LoVo (cell line): Measurements from ENCODE around the gene ITGB7.
A peak's percentile ranks its signal among the peaks of the same experiment; 100 is the strongest.

Experiments used
- DNase-seq: peaks from one replicate; pipeline ENCODE4 v3.0.0-alpha.2; 2016; ENCODE audit warnings: low spot score

Gene ITGB7

GRCh38 chr12:53207042-53207441 lies at the start of gene ITGB7:
TSS of gene ITGB7 (minus strand) at chr12:53207251. CDS start at chr12:53200443, 6,808 bp downstream.
- DNase-seq = peak; percentile 33

GRCh38 chr12:53255996-53256395 lies 48.9 kb upstream of the ITGB7 start:
- no peak for DNase-seq

- DNase-seq = no peak
Measured at GRCh38 chr12:53254816-53255545, 47.9 kb upstream of the ITGB7 start.

- no peak for DNase-seq
Measured at GRCh38 chr12:53253298-53253697, 46.2 kb upstream of the ITGB7 start.

- peak; percentile 55 for DNase-seq
Measured at GRCh38 chr12:53252349-53252916, 45.4 kb upstream of the ITGB7 start.

GRCh38 chr12:53251477-53252348 lies 44.7 kb upstream of the ITGB7 start:
- DNase-seq = peak; percentile 86

- no peak for DNase-seq
Measured at GRCh38 chr12:53245286-53245685, 38.2 kb upstream of the ITGB7 start.

GRCh38 chr12:53244337-53244736 lies 37.3 kb upstream of the ITGB7 start:
- no peak for DNase-seq

GRCh38 chr12:53241623-53242412 lies 34.8 kb upstream of the ITGB7 start:
- no peak for DNase-seq

GRCh38 chr12:53239643-53240258 lies 32.7 kb upstream of the ITGB7 start:
- DNase-seq = no peak

GRCh38 chr12:53236443-53237111 lies 29.5 kb upstream of the ITGB7 start:
- DNase-seq = no peak

GRCh38 chr12:53235742-53236442 lies 28.8 kb upstream of the ITGB7 start:
- no peak for DNase-seq

- no peak for DNase-seq
Measured at GRCh38 chr12:53235164-53235563, 28.1 kb upstream of the ITGB7 start.

GRCh38 chr12:53234271-53234914 lies 27.3 kb upstream of the ITGB7 start:
- DNase-seq = no peak

- DNase-seq = no peak
Measured at GRCh38 chr12:53233671-53234121, 26.6 kb upstream of the ITGB7 start.

- peak; percentile 35 for DNase-seq
Measured at GRCh38 chr12:53232646-53233461, 25.8 kb upstream of the ITGB7 start.

GRCh38 chr12:53231921-53232645 lies 25.0 kb upstream of the ITGB7 start, which contains the start of gene RARG:
TSS of gene RARG (minus strand) at chr12:53232209. CDS start at chr12:53227545, 4,664 bp downstream.
- DNase-seq = peak; percentile 70

- no peak for DNase-seq
Measured at GRCh38 chr12:53231671-53231920, 24.5 kb upstream of the ITGB7 start.
